ENCODE data around the gene TBX15. TPM values are rescaled to one million over a fixed set of nuclear protein-coding genes. Genes with fewer than 3 reads are reported as not detected.
A peak's percentile ranks its signal among the peaks of the same experiment; 100 is the strongest.

The TBX15 gene
- total RNA-seq, 1 donor: 0.63 TPM

DNA sequence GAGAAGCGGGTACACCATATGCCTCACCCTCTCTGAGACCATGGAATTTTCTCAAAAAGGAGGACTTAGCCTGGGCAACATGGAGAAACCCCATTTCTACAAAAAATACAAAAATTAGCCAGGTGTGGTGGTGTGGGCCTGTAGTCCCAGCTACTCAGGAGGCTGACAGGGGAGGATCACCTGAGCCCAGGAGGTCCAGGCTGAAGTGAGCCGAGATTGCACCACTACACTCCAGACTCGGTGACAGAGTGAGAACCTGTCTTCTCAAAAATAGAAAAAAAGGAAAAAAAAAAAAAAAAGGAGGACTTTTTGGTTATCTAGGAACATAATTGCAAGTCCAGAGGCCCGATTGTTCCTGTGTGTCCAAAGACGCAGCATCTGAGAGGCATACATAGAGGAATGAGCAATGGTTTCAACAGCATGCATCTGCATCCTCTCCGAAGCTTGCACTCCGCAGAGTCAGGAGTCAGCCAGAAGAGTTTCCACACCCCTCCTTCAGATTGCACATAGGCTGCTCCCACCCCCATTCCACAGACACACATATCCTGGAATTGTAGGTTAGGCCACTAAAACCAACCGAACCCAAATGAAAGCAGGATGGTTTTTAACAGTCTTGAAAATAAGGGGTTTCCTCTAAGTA lies 2.5 kb upstream of the TBX15 start:
- no peak for DNase-seq (ENCODE audit: low read depth)
- TF ChIP-seq, protein P1, sequence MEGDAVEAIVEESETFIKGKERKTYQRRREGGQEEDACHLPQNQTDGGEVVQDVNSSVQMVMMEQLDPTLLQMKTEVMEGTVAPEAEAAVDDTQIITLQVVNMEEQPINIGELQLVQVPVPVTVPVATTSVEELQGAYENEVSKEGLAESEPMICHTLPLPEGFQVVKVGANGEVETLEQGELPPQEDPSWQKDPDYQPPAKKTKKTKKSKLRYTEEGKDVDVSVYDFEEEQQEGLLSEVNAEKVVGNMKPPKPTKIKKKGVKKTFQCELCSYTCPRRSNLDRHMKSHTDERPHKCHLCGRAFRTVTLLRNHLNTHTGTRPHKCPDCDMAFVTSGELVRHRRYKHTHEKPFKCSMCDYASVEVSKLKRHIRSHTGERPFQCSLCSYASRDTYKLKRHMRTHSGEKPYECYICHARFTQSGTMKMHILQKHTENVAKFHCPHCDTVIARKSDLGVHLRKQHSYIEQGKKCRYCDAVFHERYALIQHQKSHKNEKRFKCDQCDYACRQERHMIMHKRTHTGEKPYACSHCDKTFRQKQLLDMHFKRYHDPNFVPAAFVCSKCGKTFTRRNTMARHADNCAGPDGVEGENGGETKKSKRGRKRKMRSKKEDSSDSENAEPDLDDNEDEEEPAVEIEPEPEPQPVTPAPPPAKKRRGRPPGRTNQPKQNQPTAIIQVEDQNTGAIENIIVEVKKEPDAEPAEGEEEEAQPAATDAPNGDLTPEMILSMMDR (IDR thresholded peaks at IDR 0.05; ENCODE audit: insufficient read depth, low read length): no peak
- H3K4me3 ChIP-seq (ENCODE audit: low read depth, low read length): no peak overlapping the region

DNA sequence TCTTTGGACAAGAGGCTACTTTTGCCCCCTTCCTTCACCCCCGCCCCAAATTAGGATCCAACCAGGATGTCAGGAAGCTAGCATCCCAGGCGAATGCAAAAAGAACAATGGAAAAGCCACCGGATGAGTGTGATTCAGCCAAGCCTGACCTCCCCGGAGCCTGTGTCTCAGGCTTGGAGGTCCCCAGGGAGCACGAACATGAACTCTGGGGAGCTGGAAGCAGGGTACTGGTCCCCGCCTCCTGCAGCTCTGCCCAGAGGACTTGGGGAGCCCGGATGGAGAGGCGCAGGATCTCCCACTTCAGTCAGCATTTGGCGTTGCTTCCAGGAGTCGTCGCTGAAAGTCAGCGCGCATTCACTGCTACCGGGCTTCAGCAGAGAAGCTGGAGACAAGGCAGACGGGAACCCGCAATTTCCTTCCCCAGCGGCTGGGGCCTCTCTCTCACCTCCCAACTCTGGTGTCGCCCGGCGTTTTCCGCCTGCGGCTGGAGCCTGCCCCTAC lies 1.8 kb upstream of the TBX15 start:
- TF ChIP-seq, protein P1 (IDR thresholded peaks at IDR 0.05; ENCODE audit: insufficient read depth, low read length): no peak
- DNase-seq (ENCODE audit: low read depth): no peak
- H3K4me3 ChIP-seq (ENCODE audit: low read depth, low read length): no peak overlapping the region

DNA sequence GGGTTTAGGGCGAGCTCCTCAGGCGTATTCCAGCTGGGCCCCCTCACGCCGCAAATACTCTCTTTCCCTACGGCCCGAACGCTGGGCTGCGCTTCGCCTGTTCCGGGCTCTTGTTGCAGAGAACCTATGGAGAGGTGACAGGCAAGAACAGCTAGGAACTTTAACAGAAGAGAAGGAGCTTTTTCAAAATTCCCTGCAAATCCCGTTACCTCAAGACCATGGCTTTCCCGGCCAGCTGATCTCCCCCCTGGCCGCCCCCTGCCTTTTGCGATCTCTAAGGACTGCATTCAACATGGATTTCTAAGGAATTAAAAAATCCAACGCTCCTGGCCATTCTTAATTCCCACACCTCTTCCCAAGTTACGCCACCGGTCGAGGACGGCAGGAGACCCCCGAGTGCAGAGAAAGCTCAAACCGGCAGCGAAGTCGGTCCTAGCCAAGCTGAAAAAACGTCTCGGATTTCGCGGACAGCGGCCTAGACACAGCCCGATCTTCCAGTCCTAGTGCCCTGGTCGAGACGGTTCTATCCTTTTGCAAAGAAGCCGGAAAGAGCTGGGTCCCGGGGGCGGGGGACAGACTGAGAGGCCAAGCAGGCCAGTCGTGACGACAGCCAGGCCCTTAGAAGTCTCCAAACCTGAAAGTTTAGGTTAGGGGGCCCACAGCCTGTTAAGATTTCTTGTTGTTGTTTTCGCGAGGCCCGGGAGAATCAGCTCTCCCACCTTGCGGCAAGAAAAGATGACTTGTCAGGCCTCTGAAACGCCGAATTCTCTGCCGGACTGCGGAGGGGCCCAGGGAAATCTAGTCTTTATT lies 1.1 kb upstream of the TBX15 start:
- TF ChIP-seq, protein P1 (IDR thresholded peaks at IDR 0.05; ENCODE audit: insufficient read depth, low read length): no peak
- DNase-seq (ENCODE audit: low read depth): no peak
- H3K4me3 ChIP-seq (ENCODE audit: low read depth, low read length): no peak overlapping the region

DNA sequence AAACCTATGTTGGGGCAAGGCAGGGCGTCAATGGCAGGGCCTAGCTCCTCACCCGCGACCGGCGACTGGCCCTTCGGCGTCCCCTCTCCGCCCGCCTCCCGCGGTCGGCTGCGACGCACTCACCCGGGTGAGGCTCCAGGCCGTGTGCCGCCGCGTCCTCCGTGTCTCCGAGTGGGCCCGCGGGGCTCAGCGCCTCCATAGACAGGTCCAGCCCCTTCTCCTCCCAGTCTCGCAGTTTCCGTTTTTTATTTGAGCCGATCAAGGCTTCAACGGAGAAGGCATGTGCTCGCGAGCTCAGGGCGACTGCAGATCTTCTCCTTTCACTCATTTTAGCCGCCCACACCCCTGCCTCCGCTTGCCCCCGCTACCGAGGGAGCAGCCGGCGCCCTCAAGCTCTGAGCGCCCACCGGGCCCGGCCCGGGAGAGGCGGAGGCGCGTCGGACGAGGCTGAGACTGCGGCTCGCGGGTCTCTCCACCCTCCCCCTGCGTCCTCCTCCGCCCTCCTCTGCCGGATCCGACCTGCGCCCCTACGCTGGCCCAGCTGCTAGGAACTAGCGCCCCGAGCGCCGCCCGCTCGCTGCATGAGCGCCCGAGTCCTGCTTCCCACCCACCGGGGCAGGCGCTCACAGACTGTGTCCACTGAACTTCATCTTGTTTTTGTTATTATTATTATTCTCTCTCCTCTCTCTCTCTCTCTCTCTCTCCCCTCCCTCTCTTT lies 516 bp downstream of the TBX15 start:
- peak overlapping the region; percentile 55 for H3K4me3 ChIP-seq (ENCODE audit: low read depth, low read length)
- TF ChIP-seq, protein P1 (IDR thresholded peaks at IDR 0.05; ENCODE audit: insufficient read depth, low read length): no peak
- DNase-seq (ENCODE audit: low read depth): no peak

DNA sequence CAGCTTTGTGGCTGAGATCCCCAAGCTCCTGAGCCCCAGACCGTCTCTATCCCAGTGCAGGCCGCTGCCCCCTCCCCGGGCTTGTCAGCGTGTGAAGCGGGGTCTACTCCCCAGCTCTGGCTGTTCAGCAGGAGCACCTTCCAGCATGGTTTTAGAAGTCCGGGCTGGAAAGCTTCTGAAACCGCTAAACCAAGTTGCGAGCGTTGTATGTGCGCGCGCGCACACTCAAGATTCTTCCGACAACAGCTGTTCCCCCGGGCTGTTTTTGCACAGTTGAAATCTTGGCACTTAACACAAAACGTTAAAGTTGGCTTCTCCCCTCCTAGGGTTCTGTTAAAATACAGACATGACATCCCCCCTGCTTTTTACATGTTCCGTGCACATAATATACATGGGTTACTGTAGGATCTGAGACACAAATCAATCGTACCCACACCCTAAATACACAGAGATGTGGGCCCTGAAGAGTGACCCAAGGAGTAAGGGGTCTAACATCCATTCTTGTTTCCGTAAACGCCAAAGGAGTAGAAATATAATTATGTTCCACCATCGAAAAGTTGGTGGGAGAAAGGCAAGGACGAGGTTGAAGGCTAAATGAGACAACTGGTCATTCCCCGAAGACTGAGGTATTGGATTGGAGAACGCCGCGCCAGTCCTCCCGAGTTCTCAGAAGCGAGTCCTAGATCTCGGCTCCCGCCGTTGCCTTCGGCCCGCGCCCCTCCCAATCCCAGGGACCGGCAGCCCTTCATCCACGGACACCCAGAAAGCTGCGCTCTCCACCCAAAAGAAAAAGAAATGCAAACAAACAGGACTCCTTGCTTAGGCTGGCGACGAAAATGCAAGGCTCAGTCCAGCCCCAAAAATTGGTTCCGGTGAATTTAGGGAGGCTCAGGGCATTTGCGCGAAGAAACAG lies 1.3 kb downstream of the TBX15 start:
- no peak for DNase-seq (ENCODE audit: low read depth)
- H3K4me3 ChIP-seq (ENCODE audit: low read depth, low read length): peak overlapping the region; percentile 55
- TF ChIP-seq, protein P1 (IDR thresholded peaks at IDR 0.05; ENCODE audit: insufficient read depth, low read length): no peak

Measured in fibroblast of the aortic adventitia (primary cell).